ENCODE results near the gene SCAMP4. TPM values are rescaled to one million over a fixed set of nuclear protein-coding genes. Genes with fewer than 3 reads are reported as not detected.
A peak's percentile ranks its signal among the peaks of the same experiment; 100 is the strongest.

Gene SCAMP4
- polyA plus RNA-seq, 1 of the 3 experiments (the other 2 are of a cell fraction): 30.0 TPM

DNA sequence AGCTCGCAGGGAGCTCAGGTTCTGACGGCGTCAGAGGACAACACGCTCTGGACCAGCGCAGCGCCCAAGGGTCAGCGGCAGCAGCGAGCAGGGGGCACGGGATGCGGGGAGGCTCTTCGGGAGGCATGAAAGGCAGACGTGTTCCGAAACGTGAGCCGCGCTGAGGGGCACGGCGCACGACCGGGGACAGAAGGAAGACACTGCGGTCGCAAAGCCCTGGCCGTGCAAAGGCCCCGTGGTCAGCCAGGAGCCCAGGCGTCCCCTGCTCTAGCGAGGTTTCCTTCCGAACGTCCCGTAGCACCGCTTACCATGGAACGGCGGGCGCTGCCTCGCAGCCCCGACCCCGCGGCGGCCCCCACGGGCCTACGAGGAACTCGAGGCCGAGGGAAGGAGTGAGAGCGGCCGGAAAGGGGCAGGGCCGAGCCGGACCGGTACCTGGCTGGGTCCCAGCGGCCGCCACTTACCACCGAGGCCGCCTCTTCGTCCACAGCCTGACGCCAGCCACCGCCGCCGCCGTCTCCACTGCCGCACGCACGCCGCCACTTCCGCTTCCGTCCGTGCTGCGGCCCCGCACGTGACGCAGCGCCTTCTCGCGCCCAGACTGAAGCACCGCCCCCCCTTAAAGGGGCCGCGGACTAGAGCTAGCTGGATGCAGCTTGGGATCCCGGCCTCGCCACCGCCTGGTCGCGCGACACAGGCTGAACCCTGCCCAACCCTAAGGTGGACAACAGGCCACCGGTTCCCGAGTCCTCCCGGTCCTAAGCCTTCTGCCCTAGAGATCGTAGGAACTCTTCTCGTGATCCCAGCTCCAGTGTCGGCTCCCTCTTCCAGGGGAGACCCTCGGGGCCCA is 29.3 kb upstream of the SCAMP4 start:
- H3K4me2 ChIP-seq: peak overlapping the region; percentile 84
- peak overlapping the region; percentile 80 for H3K9ac ChIP-seq
- no peaks in the 10 kb centered on the region for H3K9me3 ChIP-seq
- peaks cover 16 to 26% of the 10 kb centered on the region in 2 experiments for H3K4me1 ChIP-seq (ENCODE audit: control insufficient read depth in 1 of 2, insufficient read depth in 2 of 2, low read depth in 1 of 2, low read length in 1 of 2)
- DNase-seq: peak; percentile 96
- peaks cover 20% of the 10 kb centered on the region for H4K20me1 ChIP-seq (ENCODE audit: insufficient read depth)
- no peak overlapping the region for H2AFZ ChIP-seq (ENCODE audit: low read depth)
- H3K36me3 ChIP-seq (replicated peaks in 1 of 2; ENCODE audit: control insufficient read depth in 1 of 2, insufficient read depth in 2 of 2, low read length in 1 of 2): peaks cover 3 to 14% of the 10 kb centered on the region in 2 experiments
- POLR2A ChIA-PET: interaction anchor here (0.9 to 1.3 kb wide), 3 partner anchors 9 to 11 kb away, joined by 3 to 7 read pairs (median 7); partner anchors contain the start of gene ABHD17A
- H3K79me2 ChIP-seq (ENCODE audit: insufficient read depth): peaks cover 58% of the 10 kb centered on the region
- H3K27me3 ChIP-seq (ENCODE audit: insufficient read depth): no peaks in the 10 kb centered on the region
- H3K27ac ChIP-seq (ENCODE audit: low read depth in 2 of 2, low read length in 1 of 2): peak overlapping the region; percentile 78 to 87
- peak overlapping the region; percentile 83 to 91 for H3K4me3 ChIP-seq (ENCODE audit: low read depth in 2 of 2, low read length in 1 of 2)
- H3K9me2 ChIP-seq: no peaks in the 10 kb centered on the region
- H3F3A ChIP-seq (replicated peaks; ENCODE audit: insufficient read depth): peaks cover 12% of the 10 kb centered on the region
- WGBS (ENCODE audit: low lambda C conversion rate): 4% methylated on average over 4 of the region's 87 CpGs
- CTCF ChIA-PET: interaction anchor here (0.6 to 1.6 kb wide), 8 partner anchors 11 to 302 kb away, joined by 3 to 7 read pairs (median 5); no protein-coding TSS in a partner anchor
- TF ChIP-seq, protein P1, sequence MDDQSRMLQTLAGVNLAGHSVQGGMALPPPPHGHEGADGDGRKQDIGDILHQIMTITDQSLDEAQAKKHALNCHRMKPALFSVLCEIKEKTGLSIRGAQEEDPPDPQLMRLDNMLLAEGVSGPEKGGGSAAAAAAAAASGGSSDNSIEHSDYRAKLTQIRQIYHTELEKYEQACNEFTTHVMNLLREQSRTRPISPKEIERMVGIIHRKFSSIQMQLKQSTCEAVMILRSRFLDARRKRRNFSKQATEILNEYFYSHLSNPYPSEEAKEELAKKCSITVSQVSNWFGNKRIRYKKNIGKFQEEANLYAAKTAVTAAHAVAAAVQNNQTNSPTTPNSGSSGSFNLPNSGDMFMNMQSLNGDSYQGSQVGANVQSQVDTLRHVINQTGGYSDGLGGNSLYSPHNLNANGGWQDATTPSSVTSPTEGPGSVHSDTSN (IDR thresholded peaks at IDR 0.05): peak; percentile 51
- TF ChIP-seq CHD2 (IDR thresholded peaks at IDR 0.05; ENCODE audit: low read length, partially characterized antibody) (peak; percentile 53), SMC3 (IDR thresholded peaks at IDR 0.05; ENCODE audit: low read depth, low read length) (no peak), USF2 (IDR thresholded peaks at IDR 0.05; ENCODE audit: borderline replicate concordance, low read depth, low read length) (peak; percentile 93), GATA2 (CRISPR knock-in tag; IDR thresholded peaks at IDR 0.05) (no peak), YY1 (IDR thresholded peaks at IDR 0.05; ENCODE audit: low read depth) (no peak), FOXM1 (IDR thresholded peaks at IDR 0.05; ENCODE audit: low read depth) (no peak), JUND (IDR thresholded peaks at IDR 0.05) (no peak), RXRA (IDR thresholded peaks at IDR 0.05; ENCODE audit: borderline replicate concordance, low read depth) (no peak), MEF2A (IDR thresholded peaks at IDR 0.05; ENCODE audit: borderline replicate concordance, low read depth) (no peak), SIN3A (IDR thresholded peaks at IDR 0.05; ENCODE audit: borderline replicate concordance, low read depth, low read length) (peak; percentile 94), RFX5 (IDR thresholded peaks at IDR 0.05; ENCODE audit: low read length) (no peak), EP300 (IDR thresholded peaks at IDR 0.05; ENCODE audit: borderline replicate concordance in 1 of 2, low read depth in 1 of 2, low read length in 1 of 2) (no peak), NFIC (IDR thresholded peaks at IDR 0.05; ENCODE audit: borderline replicate concordance) (no peak), ELF1 (IDR thresholded peaks at IDR 0.05) (peak; percentile 96), RAD21 (IDR thresholded peaks at IDR 0.05; ENCODE audit: low read length) (no peak), TEAD4 (IDR thresholded peaks at IDR 0.05; ENCODE audit: borderline replicate concordance, insufficient read depth) (no peak), FOSL2 (IDR thresholded peaks at IDR 0.05; ENCODE audit: borderline replicate concordance, low read depth) (no peak), TCF12 (IDR thresholded peaks at IDR 0.05) (no peak), FOXJ3 (CRISPR knock-in tag; IDR thresholded peaks at IDR 0.05) (no peak), GABPA (IDR thresholded peaks at IDR 0.05; ENCODE audit: low read depth) (peak; percentile 88), NRF1 (IDR thresholded peaks at IDR 0.05; ENCODE audit: low read depth, low read length) (no peak), ZBTB33 (IDR thresholded peaks at IDR 0.05; ENCODE audit: borderline replicate concordance, low read depth) (0 out of 2 replicates have a peak, but pooled peaks have one; percentile 58), POLR2AphosphoS5 (IDR thresholded peaks at IDR 0.05; ENCODE audit: low read depth, low read length) (peak; percentile 95), RCOR1 (IDR thresholded peaks at IDR 0.05; ENCODE audit: low read length) (0 out of 2 replicates have a peak, but pooled peaks have one; percentile 14)
- TF ChIP-seq, protein P2, sequence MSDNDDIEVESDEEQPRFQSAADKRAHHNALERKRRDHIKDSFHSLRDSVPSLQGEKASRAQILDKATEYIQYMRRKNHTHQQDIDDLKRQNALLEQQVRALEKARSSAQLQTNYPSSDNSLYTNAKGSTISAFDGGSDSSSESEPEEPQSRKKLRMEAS (IDR thresholded peaks at IDR 0.05; ENCODE audit: low read depth): peak; percentile 90
- TF ChIP-seq, protein P3, sequence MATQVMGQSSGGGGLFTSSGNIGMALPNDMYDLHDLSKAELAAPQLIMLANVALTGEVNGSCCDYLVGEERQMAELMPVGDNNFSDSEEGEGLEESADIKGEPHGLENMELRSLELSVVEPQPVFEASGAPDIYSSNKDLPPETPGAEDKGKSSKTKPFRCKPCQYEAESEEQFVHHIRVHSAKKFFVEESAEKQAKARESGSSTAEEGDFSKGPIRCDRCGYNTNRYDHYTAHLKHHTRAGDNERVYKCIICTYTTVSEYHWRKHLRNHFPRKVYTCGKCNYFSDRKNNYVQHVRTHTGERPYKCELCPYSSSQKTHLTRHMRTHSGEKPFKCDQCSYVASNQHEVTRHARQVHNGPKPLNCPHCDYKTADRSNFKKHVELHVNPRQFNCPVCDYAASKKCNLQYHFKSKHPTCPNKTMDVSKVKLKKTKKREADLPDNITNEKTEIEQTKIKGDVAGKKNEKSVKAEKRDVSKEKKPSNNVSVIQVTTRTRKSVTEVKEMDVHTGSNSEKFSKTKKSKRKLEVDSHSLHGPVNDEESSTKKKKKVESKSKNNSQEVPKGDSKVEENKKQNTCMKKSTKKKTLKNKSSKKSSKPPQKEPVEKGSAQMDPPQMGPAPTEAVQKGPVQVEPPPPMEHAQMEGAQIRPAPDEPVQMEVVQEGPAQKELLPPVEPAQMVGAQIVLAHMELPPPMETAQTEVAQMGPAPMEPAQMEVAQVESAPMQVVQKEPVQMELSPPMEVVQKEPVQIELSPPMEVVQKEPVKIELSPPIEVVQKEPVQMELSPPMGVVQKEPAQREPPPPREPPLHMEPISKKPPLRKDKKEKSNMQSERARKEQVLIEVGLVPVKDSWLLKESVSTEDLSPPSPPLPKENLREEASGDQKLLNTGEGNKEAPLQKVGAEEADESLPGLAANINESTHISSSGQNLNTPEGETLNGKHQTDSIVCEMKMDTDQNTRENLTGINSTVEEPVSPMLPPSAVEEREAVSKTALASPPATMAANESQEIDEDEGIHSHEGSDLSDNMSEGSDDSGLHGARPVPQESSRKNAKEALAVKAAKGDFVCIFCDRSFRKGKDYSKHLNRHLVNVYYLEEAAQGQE (IDR thresholded peaks at IDR 0.05; ENCODE audit: low read depth, low read length): 0 out of 2 replicates have a peak, but pooled peaks have one; percentile 18
